Heart right ventricle (tissue), 16 donors: ENCODE results near the gene IRF2BP2. TPM values are rescaled to one million over a fixed set of nuclear protein-coding genes. Genes with fewer than 3 reads are reported as not detected.
A peak's percentile ranks its signal among the peaks of the same experiment; 100 is the strongest.

Source experiments
- ATAC-seq, 8 donors: fragments of 200-7000 bp; cut with Tn5 transposase; one replicate each; pipeline ENCODE4 v1.9.1; 2020; ENCODE audit warnings: mild to moderate bottlenecking in 8 of 8, moderate library complexity in 8 of 8, moderate number of reproducible peaks in 1 of 8
- DNase-seq, 2 donors: peaks; one replicate each; pipeline ENCODE4 v3.0.0-alpha.2; 2020
- H3K27ac ChIP-seq, 10 donors: fragments of 200-600 bp; sonication (generic) in 2 of 10; one replicate each; pipeline versions ENCODE4 v1.5.0 to v1.8.0; 2020 to 2022; ENCODE audit warnings: mild to moderate bottlenecking in 3 of 10
- H3K27me3 ChIP-seq, 7 donors: fragments of 200-600 bp; one replicate each; pipeline ENCODE4 v1.8.0; 2021 to 2022; ENCODE audit warnings: mild to moderate bottlenecking in 2 of 7
- H3K36me3 ChIP-seq, 9 donors: fragments of 200-600 bp; sonication (generic) in 1 of 9; one replicate each; pipeline versions ENCODE4 v1.5.0 to v1.8.0; 2020 to 2022; ENCODE audit warnings: mild to moderate bottlenecking in 2 of 9
- H3K4me1 ChIP-seq, 9 donors: fragments of 200-600 bp; sonication (generic) in 1 of 9; one replicate each; pipeline versions ENCODE4 v1.5.0 to v1.8.0; 2020 to 2022; ENCODE audit warnings: mild to moderate bottlenecking in 4 of 9
- H3K4me3 ChIP-seq, 10 donors: fragments of 200-600 bp; sonication (generic) in 2 of 10; one replicate each; pipeline versions ENCODE4 v1.5.0 to v1.8.0; 2020 to 2022; ENCODE audit warnings: mild to moderate bottlenecking in 7 of 10, moderate library complexity in 2 of 10
- H3K9me3 ChIP-seq, 11 donors: fragments of 200-600 bp in 10 of 11; sonication (generic) in 2 of 11; one replicate each; pipeline versions ENCODE4 v1.5.0 to v1.8.0; 2013 to 2022; ENCODE audit warnings: mild to moderate bottlenecking in 2 of 11, control low read depth in 1 of 11, moderate library complexity in 1 of 11
- CTCF ChIP-seq, 9 donors: fragments of 200-600 bp; sonication (generic) in 2 of 9; IDR thresholded peaks; one replicate each; pipeline versions ENCODE4 v1.5.0 to v1.8.0; 2021 to 2022; ENCODE audit warnings: antibody characterized with exemption in 9 of 9, mild to moderate bottlenecking in 5 of 9, moderate library complexity in 1 of 9
- WGBS, 2 donors: extraction: QIAGEN DNeasy Blood & Tissue Kit; methylation state at CpG; one replicate each; pipeline ENCODE4 v1.1.7; 2013; ENCODE audit warnings: inconsistent platforms in 1 of 2; 5-methylcytosine and 5-hydroxymethylcytosine counted together
- intact Hi-C, 10 donors: fragments of 100-400 bp; cut with DNase I; formaldehyde crosslinking; loops; one replicate each; pipeline versions ENCODE4 v1.11.1 to v1.14.2; 2022
- polyA plus RNA-seq, 2 donors: library from polyadenylated mRNA; stranded (reverse); fragments of 200-250 nt; gene quantifications; one replicate each; pipeline ENCODE4 v1.2.3, GENCODE V29; 2013
- total RNA-seq, 10 donors: library from RNA; stranded (reverse); fragmentation: NEBNext Ultra II Directional in 3 of 10; extraction: Animal tissue kit (Norgen Biotek cat#: 25700) in 3 of 10; gene quantifications; one replicate each; pipeline versions ENCODE4 v1.2.1 to v1.2.4, GENCODE V29; 2021 to 2023
- donor health status: Arrhythmogenic right ventricular cardiomyopathy.
- donor health status: ischemic (EF 13 %, LVEDD 7.1; RV severe dilation, severe dysfunction).
- donor health status: healthy with polysubstance abuse.
- donor health status: DM: no; HTN: yes; CAD: no.
- donor health status: DM: no; HTN: no; CAD: no.
- donor health status: ischemic (EF 25% LVEDD 6.9; RV normal size, moderate dysfunction).
- donor health status: ischemic (EF 25% LVEDD 5.7; RV mildly dilated, moderate dysfunction).
- donor health status: healthy.
- donor health status: DM: yes; HTN: yes; CAD: no.
- donor health status: Ischemic cardiomyopathy.
- donor health status: ischemic (EF 35%, LVEDD 5.7; RV mildly dilated, moderate dysfunction).
- donor health status: nonischemic (EF 11% LVEDD 7.7; RV severe dilation, severe dysfunction).
- donor health status: DM: yes; HTN: yes; CAD: no.
- donor health status: PGD.
- donor health status: ischemic (EF 29% LVEDD 5.4; RV normal size, mild dysfunction).
- donor health status: nonischemic (EF 23%, LVEDD 6.1; RV moderate dilation, normal function).

IRF2BP2 gene
- total and polyA plus RNA-seq, 12 donors, result 50.6 to 181 (median 101) TPM

GRCh38 chr1:234619071-234619480 is 9.1 kb upstream of the IRF2BP2 start:
- peak in 2 of 8 donors; percentile 18 to 28 for ATAC-seq
- intact Hi-C loops, result loop anchor here in 3 of 10 donors (5.0 to 10.0 kb wide), 3 partner anchors 93 to 246 kb away; no protein-coding TSS in a partner anchor
- H3K4me1 ChIP-seq, result peaks cover 4 to 69% (median 35%) of the 10 kb centered on the region in 9 donors

GRCh38 chr1:234618737-234619049 is 8.7 kb upstream of the IRF2BP2 start:
- Histone ChIP-seq H3K4me3 (no peak overlapping the region), H3K36me3 (no peaks in the 10 kb centered on the region), H3K27ac (peak overlapping the region in 6 of 10 donors; percentile 39 to 79 (median 44)), H3K27me3 (no peaks in the 10 kb centered on the region), H3K4me1 (peaks cover 8 to 70% (median 37%) of the 10 kb centered on the region in 9 donors), H3K9me3 (no peaks in the 10 kb centered on the region)
- DNase-seq (no peak), ATAC-seq (no peak)
- 69 to 78% methylated on average over 5 of the region's 5 CpGs for WGBS, 2 donors
- intact Hi-C loops, result loop anchor here in 3 of 10 donors (5.0 to 10.0 kb wide), 3 partner anchors 94 to 246 kb away; no protein-coding TSS in a partner anchor
- no peak for TF ChIP-seq CTCF (IDR thresholded peaks at IDR 0.05)

More at GRCh38 chr1:234619071-234619480, 9.1 kb upstream of the IRF2BP2 start:
- Histone ChIP-seq H3K27me3 (no peaks in the 10 kb centered on the region), H3K9me3 (no peaks in the 10 kb centered on the region), H3K27ac (peak overlapping the region in 6 of 10 donors; percentile 39 to 79 (median 44)), H3K36me3 (no peaks in the 10 kb centered on the region), H3K4me3 (no peak overlapping the region)
- TF ChIP-seq CTCF (IDR thresholded peaks at IDR 0.05), result no peak
- WGBS, 2 donors, result 62 to 74% methylated on average over 3 of the region's 3 CpGs
- DNase-seq, result no peak

- peak in 4 of 8 donors; percentile 6 to 42 (median 26) for ATAC-seq
- H3K36me3 ChIP-seq, result no peaks in the 10 kb centered on the region
- H3K27me3 ChIP-seq, result no peaks in the 10 kb centered on the region
- no peak overlapping the region for H3K4me3 ChIP-seq
- TF ChIP-seq CTCF (IDR thresholded peaks at IDR 0.05), result no peak
- DNase-seq, result no peak
- 69 to 71% methylated on average over 7 of the region's 7 CpGs for WGBS, 2 donors
- H3K27ac ChIP-seq, result peak overlapping the region in 6 of 10 donors; percentile 39 to 79 (median 44)
- no peaks in the 10 kb centered on the region for H3K9me3 ChIP-seq
- peaks cover 11 to 76% (median 43%) of the 10 kb centered on the region in 9 donors for H3K4me1 ChIP-seq
- intact Hi-C loops, result loop anchor here in 3 of 10 donors (5.0 to 10.0 kb wide), 3 partner anchors 94 to 247 kb away; no protein-coding TSS in a partner anchor
These were observed 8.2 kb upstream of the IRF2BP2 start for GRCh38 chr1:234617986-234618736.

GRCh38 chr1:234617131-234617985 is 7.4 kb upstream of the IRF2BP2 start:
- Histone ChIP-seq H3K36me3 (no peaks in the 10 kb centered on the region), H3K27ac (peak overlapping the region in 6 of 10 donors; percentile 39 to 79 (median 44)), H3K27me3 (no peaks in the 10 kb centered on the region), H3K4me1 (peaks cover 11 to 84% (median 49%) of the 10 kb centered on the region in 9 donors), H3K9me3 (no peaks in the 10 kb centered on the region), H3K4me3 (no peak overlapping the region)
- DNase-seq (no peak), ATAC-seq (no peak)
- TF ChIP-seq CTCF (IDR thresholded peaks at IDR 0.05), result peak in 2 of 9 donors; percentile 10 to 21
- intact Hi-C loops, result loop anchor here in 3 of 10 donors (5.0 to 10.0 kb wide), 3 partner anchors 95 to 247 kb away; no protein-coding TSS in a partner anchor
- WGBS, 2 donors, result 85 to 86% methylated on average over 14 of the region's 14 CpGs
